K562 (cell line): ENCODE data around the gene ALG12. TPM values are rescaled to one million over a fixed set of nuclear protein-coding genes. Genes with fewer than 3 reads are reported as not detected.

Source experiments
- AFF4 ChIP-seq: sonication (generic); formaldehyde crosslinking; IDR thresholded peaks from 2 replicates; pipeline ENCODE4 v1.8.0; 2023; ENCODE audit warnings: mild to moderate bottlenecking, missing genetic modification reagents
- ARID4B ChIP-seq: sonication (generic); formaldehyde crosslinking; IDR thresholded peaks from 2 replicates; pipeline ENCODE4 v1.8.0; 2022; ENCODE audit warnings: mild to moderate bottlenecking, missing genetic modification reagents
- BRD9 ChIP-seq: fragments of 450-650 bp; IDR thresholded peaks from 2 replicates; pipeline ENCODE4 v1.6.1; 2018; ENCODE audit warnings: low read depth; ENCODE audit not compliant: partially characterized antibody
- C11orf30 ChIP-seq: fragments of 450-650 bp; IDR thresholded peaks from 2 replicates; pipeline ENCODE4 v1.6.1; 2016; ENCODE audit warnings: low read depth, mild to moderate bottlenecking
- HMGN3 ChIP-seq: IDR thresholded peaks from 2 replicates; pipeline ENCODE4 v1.6.1; 2011; ENCODE audit warnings: borderline replicate concordance, low read depth, mild to moderate bottlenecking, mixed read lengths, low read length; ENCODE audit not compliant: insufficient read length; ENCODE audit errors: extremely low read depth
- KDM4B ChIP-seq, 2 experiments: fragments of 450-650 bp in 1 of 2; sonication (generic) in 1 of 2; IDR thresholded peaks; 2 replicates each; pipeline ENCODE4 v1.6.1; 2016 to 2017; ENCODE audit warnings: borderline replicate concordance in 2 of 2, antibody characterized with exemption in 1 of 2, low read depth in 1 of 2, mild to moderate bottlenecking in 1 of 2
- KDM5B ChIP-seq: fragments of 200-600 bp; sonication (generic); IDR thresholded peaks from 2 replicates; pipeline ENCODE4 v1.6.1; 2012; ENCODE audit warnings: low read depth, mild to moderate bottlenecking, moderate library complexity, low read length, control low read depth, inconsistent platforms; ENCODE audit not compliant: insufficient replicate concordance
- MTF1 ChIP-seq: fragments of 250-450 bp; sonication (Bioruptor Pico); IDR thresholded peaks from 2 replicates; pipeline ENCODE4 v1.9.0; 2021; ENCODE audit warnings: moderate library complexity, mild to moderate bottlenecking, inconsistent platforms, borderline replicate concordance
- SAFB ChIP-seq: fragments of 200-400 bp; formaldehyde crosslinking; IDR thresholded peaks from 2 replicates; pipeline ENCODE4 v1.6.1; 2017; ENCODE audit warnings: low read depth, low read length, borderline replicate concordance
- SMAD3 ChIP-seq: fragments of 450-650 bp; formaldehyde crosslinking; conservative IDR thresholded peaks from 2 replicates; pipeline ENCODE4 v1.4.0; 2020; ENCODE audit warnings: mild to moderate bottlenecking
- SRSF1 ChIP-seq: fragments of 200-400 bp; formaldehyde crosslinking; IDR thresholded peaks from 2 replicates; pipeline ENCODE4 v1.6.1; 2017; ENCODE audit warnings: mild to moderate bottlenecking, low read depth, low read length, moderate library complexity
- ZNF146 ChIP-seq: IDR thresholded peaks from one replicate; pipeline ENCODE4 v1.6.1; 2018; ENCODE audit warnings: missing compliant biosample characterization; ENCODE audit not compliant: unreplicated experiment
- ZNF175 ChIP-seq: fragments of 200-800 bp; sonication (Bioruptor generic); IDR thresholded peaks from 2 replicates; pipeline ENCODE4 v1.6.1; 2016; ENCODE audit warnings: low read depth, mild to moderate bottlenecking, missing genetic modification characterization, missing compliant biosample characterization
- ZNF354B ChIP-seq: fragments of 250-450 bp; sonication (Bioruptor Pico); IDR thresholded peaks from 2 replicates; pipeline ENCODE4 v1.4.0; 2020
- polyA plus RNA-seq, 8 experiments: library from polyadenylated mRNA; depleted of rRNA in 4 of 8; stranded (reverse) in 5 of 8; unstranded in 3 of 8; fragments of >200 nt; fragmentation: Nextera tagmentation in 2 of 8; fragmentation: Illumina TruSeq in 1 of 8; extraction: Ambion mirVana in 2 of 8; extraction: Trizol in 1 of 8; gene quantifications; 2 replicates each; pipeline versions ENCODE4 v1.2.1 to v1.2.3, GENCODE V29; 2011 to 2014; ENCODE audit warnings: inconsistent platforms in 1 of 8, missing spikeins in 1 of 8
- total RNA-seq, 7 experiments: library from RNA; depleted of rRNA in 6 of 7; stranded (reverse); fragments of >200 nt in 6 of 7; fragmentation: Illumina TruSeq in 2 of 7; extraction: Trizol in 2 of 7; gene quantifications; 2 replicates each; pipeline versions ENCODE4 v1.2.1 to v1.2.3, GENCODE V29; 2011 to 2021; ENCODE audit warnings: low replicate concordance in 1 of 7

The ALG12 gene
- total and polyA plus RNA-seq, 9 of the 15 experiments (the other 6 are each of a cell fraction or from before 2014, with no cell fraction given), result 0.20 to 8.5 (median 3.4) TPM

DNA sequence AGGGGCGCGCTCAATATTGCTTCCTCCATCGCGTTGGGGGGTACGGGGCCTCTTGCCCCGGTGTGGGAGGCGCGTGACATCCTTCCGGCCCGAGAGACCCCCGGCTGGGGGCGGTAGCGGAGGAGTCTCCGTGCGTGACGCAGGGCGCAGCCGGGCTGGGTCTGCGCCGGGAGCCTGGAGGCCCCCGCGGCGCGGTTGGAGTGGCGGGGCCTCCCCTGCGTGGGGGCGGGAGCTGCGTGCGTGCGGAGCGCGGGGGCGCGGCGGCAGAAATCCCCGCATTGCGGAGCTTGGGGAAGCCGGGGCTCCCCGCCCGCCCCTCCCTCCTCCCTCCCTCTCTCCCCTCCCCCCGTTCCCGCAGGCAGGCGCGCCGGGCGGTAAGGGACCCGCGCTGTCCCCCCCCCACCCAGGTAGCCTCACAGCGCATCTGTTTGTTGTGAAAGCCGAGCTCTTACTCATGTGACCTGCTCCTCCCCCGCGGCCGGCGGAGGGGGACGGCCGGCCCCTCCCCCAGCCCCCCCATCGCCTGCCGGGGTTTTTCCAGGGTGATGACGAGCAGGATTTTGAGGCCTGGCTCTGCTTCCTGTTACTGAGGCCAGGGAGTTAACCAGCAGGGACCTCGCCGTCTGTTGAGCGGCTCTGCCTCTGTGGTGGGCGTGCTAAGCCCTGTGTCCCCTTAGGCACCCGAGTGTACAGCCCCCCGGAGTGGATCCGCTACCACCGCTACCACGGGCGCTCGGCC is 43.9 kb upstream of the ALG12 start (continued):
- TF ChIP-seq AFF4 (CRISPR knock-in tag) (no peak), SRSF1 (no peak), KDM4B (IDR thresholded peaks at IDR 0.05; ENCODE audit: borderline replicate concordance in 2 of 2, low read depth in 1 of 2) (no peak), ZNF175 (no peak), ARID4B (CRISPR knock-in tag) (peak; percentile 49; the same call in 1 of the 2 replicates), C11orf30 (no peak), MTF1 (CRISPR knock-in tag) (no peak), KDM5B (peak; percentile 23), ZNF354B (CRISPR knock-in tag) (no peak), ZNF146 (no peak), SMAD3 (CRISPR knock-in tag) (no peak), HMGN3 (peak; percentile 54), BRD9 (no peak), SAFB (0 out of 2 replicates have a peak, but pooled peaks have one; percentile 38)
